Endothelial cell of umbilical vein (primary cell): ENCODE results near the gene CENPP. TPM values are rescaled to one million over a fixed set of nuclear protein-coding genes. Genes with fewer than 3 reads are reported as not detected.

Experiments
- BruUV-seq: library from RNA; stranded (reverse); fragments of 400-500 nt; replicated peaks from 2 replicates; lab custom pipeline; 2021; lab: Mats Ljungman, UMichigan
- CTCF ChIA-PET: fragments of 300-600, 350-600 bp; sonication (Branson Sonifier 250); formaldehyde crosslinking; loops from one replicate; lab custom pipeline; 2021; ENCODE audit warnings: antibody characterized with exemption, inconsistent platforms; lab: Charles Lee
- POLR2A ChIA-PET: fragments of 300-600, 350-600 bp; sonication (Branson Sonifier 250); formaldehyde crosslinking; loops from one replicate; lab custom pipeline; 2021; ENCODE audit warnings: antibody characterized with exemption, inconsistent platforms; lab: Charles Lee
- DNase-seq: peaks from one replicate; pipeline ENCODE4 v3.0.0-alpha.2; 2011; ENCODE audit warnings: low read depth, low spot score
- FAIRE-seq: peaks from 2 replicates; lab custom pipeline; 2011; peaks lifted over from hg19 to GRCh38; lab: Jason Lieb, UNC
- H2AFZ ChIP-seq: 2 replicates; pipeline ENCODE4 v1.6.0; 2012; ENCODE audit warnings: low read depth, low read length, control low read depth, inconsistent platforms
- H3K27ac ChIP-seq: 2 replicates; pipeline ENCODE4 v1.5.1; 2011; ENCODE audit warnings: low read depth, mild to moderate bottlenecking, control low read depth, low read length, moderate library complexity; ENCODE audit not compliant: insufficient read depth
- H3K27me3 ChIP-seq, 2 experiments: 2 replicates each; pipeline versions ENCODE4 v1.6.0 to v1.6.1; 2011; ENCODE audit warnings: low read length in 2 of 2, mixed read lengths in 1 of 2; ENCODE audit not compliant: control insufficient read depth in 2 of 2, insufficient read depth in 2 of 2
- H3K36me3 ChIP-seq, 2 experiments: 2 replicates in 1 of 2; 3 replicates in 1 of 2; pipeline ENCODE4 v1.5.1; 2011; ENCODE audit warnings: low read length in 2 of 2, mild to moderate bottlenecking in 1 of 2, moderate library complexity in 1 of 2; ENCODE audit not compliant: control insufficient read depth in 2 of 2, insufficient read depth in 2 of 2; ENCODE audit errors: extremely low read depth in 1 of 2
- H3K4me1 ChIP-seq: 3 replicates; pipeline ENCODE4 v1.5.1; 2011; ENCODE audit warnings: mild to moderate bottlenecking, low read length; ENCODE audit not compliant: control insufficient read depth, insufficient read depth; ENCODE audit errors: extremely low read depth
- H3K4me2 ChIP-seq: 2 replicates; pipeline ENCODE4 v1.6.1; 2011; ENCODE audit warnings: low read length, control low read depth, mixed read lengths; ENCODE audit not compliant: insufficient read depth
- H3K4me3 ChIP-seq, 3 experiments: fragments of 200-600 bp in 1 of 3; sonication (generic), shearing (Covaris generic) in 1 of 3; replicated peaks in 1 of 3; 2 replicates each; pipeline ENCODE4 v1.5.1; 2011 to 2016; ENCODE audit warnings: control low read depth in 3 of 3, low read length in 3 of 3, mild to moderate bottlenecking in 2 of 3, inconsistent platforms in 1 of 3, low read depth in 1 of 3, moderate library complexity in 1 of 3; ENCODE audit not compliant: insufficient read depth in 1 of 3
- H3K79me2 ChIP-seq: 2 replicates; pipeline ENCODE4 v1.6.0; 2012; ENCODE audit warnings: low read length, inconsistent platforms; ENCODE audit not compliant: control insufficient read depth, insufficient read depth
- H3K9ac ChIP-seq: replicated peaks from 2 replicates; pipeline ENCODE3; 2011; ENCODE audit warnings: low read length, control low read depth; ENCODE audit not compliant: insufficient read depth; ENCODE audit errors: extremely low read depth
- H3K9me1 ChIP-seq: replicated peaks from 3 replicates; pipeline ENCODE4 v1.6.0; 2011; ENCODE audit warnings: mild to moderate bottlenecking, low read length; ENCODE audit not compliant: control insufficient read depth, insufficient read depth; ENCODE audit errors: extremely low read depth
- H3K9me3 ChIP-seq: replicated peaks from 2 replicates; pipeline ENCODE4 v1.5.1; 2012; ENCODE audit warnings: low read length, inconsistent platforms; ENCODE audit not compliant: control insufficient read depth, insufficient read depth
- H4K20me1 ChIP-seq: replicated peaks from 2 replicates; pipeline ENCODE3; 2011; ENCODE audit warnings: mild to moderate bottlenecking, low read length; ENCODE audit not compliant: control insufficient read depth, insufficient read depth; ENCODE audit errors: extremely low read depth
- FOS ChIP-seq: IDR thresholded peaks from 2 replicates; pipeline ENCODE4 v1.6.1; 2011; ENCODE audit warnings: mild to moderate bottlenecking, low read length, moderate library complexity, borderline replicate concordance; ENCODE audit not compliant: insufficient read depth
- JUN ChIP-seq: IDR thresholded peaks from 2 replicates; pipeline ENCODE4 v1.6.1; 2011; ENCODE audit warnings: borderline replicate concordance, low read depth; ENCODE audit not compliant: insufficient read length, insufficient read depth
- POLR2A ChIP-seq: IDR thresholded peaks from 2 replicates; pipeline ENCODE4 v1.6.1; 2012; ENCODE audit warnings: low read depth, mild to moderate bottlenecking, control low read depth, low read length
- POLR2AphosphoS5 ChIP-seq: IDR thresholded peaks from 2 replicates; pipeline ENCODE4 v1.6.1; 2012; ENCODE audit warnings: low read depth, mild to moderate bottlenecking, control low read depth, low read length, moderate library complexity; ENCODE audit not compliant: insufficient read depth
- dilution Hi-C: fragments of 300-500 bp; cut with MboI; formaldehyde crosslinking; loops from one replicate; pipeline ENCODE4 v1.15.0; 2019; ENCODE audit warnings: low sequenced_read_pairs; ENCODE audit not compliant: extremely low pct_ligation_motif_present
- intact Hi-C: fragments of 100-400 bp; cut with micrococcal nuclease; formaldehyde crosslinking; loops from one replicate; pipeline ENCODE4 v1.10.0; 2022
- polyA plus RNA-seq, 4 experiments: library from polyadenylated mRNA; depleted of rRNA in 3 of 4; stranded (reverse) in 3 of 4; unstranded in 1 of 4; fragments of >200 nt; gene quantifications; 2 replicates each; pipeline versions ENCODE4 v1.2.1 to v1.2.3, GENCODE V29; 2011 to 2012; ENCODE audit warnings: missing spikeins in 1 of 4
- total RNA-seq: library from RNA; stranded (reverse); gene quantifications from 2 replicates; pipeline ENCODE4 v1.2.3, GENCODE V29; 2021
- TF ChIP-seq, protein P1 (sequence below): IDR thresholded peaks from 2 replicates; pipeline ENCODE4 v1.6.1; 2011; ENCODE audit not compliant: insufficient read depth, insufficient read length
- TF ChIP-seq, protein P2 (sequence below), 2 donors: IDR thresholded peaks; 1 replicate in 1 of 2; 2 replicates in 1 of 2; pipeline ENCODE4 v1.5.1; 2011; ENCODE audit warnings: low read length in 2 of 2, mild to moderate bottlenecking in 2 of 2, moderate library complexity in 2 of 2, control low read depth in 1 of 2, inconsistent platforms in 1 of 2, low read depth in 1 of 2; ENCODE audit not compliant: insufficient read depth in 1 of 2; ENCODE audit errors: extremely low read depth in 1 of 2

CENPP gene
- total and polyA plus RNA-seq, 2 donors (not counting 3 experiments of a cell fraction or from before 2014, with no cell fraction given), result 1.2 to 12.0 TPM

- H3K9ac ChIP-seq, result no peak overlapping the region
- BruUV-seq, result no TSS peak
Observed at GRCh38 chr9:92527832-92528521, 202.2 kb downstream of the CENPP start.

More at GRCh38 chr9:92527832-92528521, 202.2 kb downstream of the CENPP start:
- Histone ChIP-seq H3K4me2 (no peak overlapping the region), H3K79me2 (no peaks in the 10 kb centered on the region), H4K20me1 (no peaks in the 10 kb centered on the region), H3K36me3 (no peaks in the 10 kb centered on the region), H3K27me3 (no peaks in the 10 kb centered on the region), H3K4me3 (no peak overlapping the region), H3K9me3 (no peaks in the 10 kb centered on the region), H3K27ac (no peak overlapping the region), H2AFZ (no peak overlapping the region), H3K4me1 (no peaks in the 10 kb centered on the region), H3K9me1 (no peaks in the 10 kb centered on the region)
- dilution Hi-C loops, result no loop called here
- intact Hi-C loops, result no loop called here
- DNase-seq (no peak), FAIRE-seq (no peak)
- ChIA-PET CTCF (interaction anchor here (0.7 to 1.4 kb wide), 3 partner anchors 9 to 17 kb away, joined by 3 to 4 read pairs (median 3); no protein-coding TSS in a partner anchor), POLR2A (no interaction called here)
- TF ChIP-seq, protein P1, sequence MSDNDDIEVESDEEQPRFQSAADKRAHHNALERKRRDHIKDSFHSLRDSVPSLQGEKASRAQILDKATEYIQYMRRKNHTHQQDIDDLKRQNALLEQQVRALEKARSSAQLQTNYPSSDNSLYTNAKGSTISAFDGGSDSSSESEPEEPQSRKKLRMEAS, result no peak
- no peak for TF ChIP-seq POLR2AphosphoS5
- TF ChIP-seq FOS, result no peak
- TF ChIP-seq JUN, result no peak
- TF ChIP-seq, protein P2, sequence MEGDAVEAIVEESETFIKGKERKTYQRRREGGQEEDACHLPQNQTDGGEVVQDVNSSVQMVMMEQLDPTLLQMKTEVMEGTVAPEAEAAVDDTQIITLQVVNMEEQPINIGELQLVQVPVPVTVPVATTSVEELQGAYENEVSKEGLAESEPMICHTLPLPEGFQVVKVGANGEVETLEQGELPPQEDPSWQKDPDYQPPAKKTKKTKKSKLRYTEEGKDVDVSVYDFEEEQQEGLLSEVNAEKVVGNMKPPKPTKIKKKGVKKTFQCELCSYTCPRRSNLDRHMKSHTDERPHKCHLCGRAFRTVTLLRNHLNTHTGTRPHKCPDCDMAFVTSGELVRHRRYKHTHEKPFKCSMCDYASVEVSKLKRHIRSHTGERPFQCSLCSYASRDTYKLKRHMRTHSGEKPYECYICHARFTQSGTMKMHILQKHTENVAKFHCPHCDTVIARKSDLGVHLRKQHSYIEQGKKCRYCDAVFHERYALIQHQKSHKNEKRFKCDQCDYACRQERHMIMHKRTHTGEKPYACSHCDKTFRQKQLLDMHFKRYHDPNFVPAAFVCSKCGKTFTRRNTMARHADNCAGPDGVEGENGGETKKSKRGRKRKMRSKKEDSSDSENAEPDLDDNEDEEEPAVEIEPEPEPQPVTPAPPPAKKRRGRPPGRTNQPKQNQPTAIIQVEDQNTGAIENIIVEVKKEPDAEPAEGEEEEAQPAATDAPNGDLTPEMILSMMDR (IDR thresholded peaks at IDR 0.05; ENCODE audit: extremely low read depth in 1 of 2, insufficient read depth in 1 of 2, low read depth in 1 of 2, low read length in 2 of 2), result no peak
- no peak for TF ChIP-seq POLR2A
